Upper lobe of left lung (tissue), 6 donors: ENCODE measurements around the gene HGF. TPM values are rescaled to one million over a fixed set of nuclear protein-coding genes. Genes with fewer than 3 reads are reported as not detected.

Source experiments
- ATAC-seq, 2 donors: fragments of 200-7000 bp; cut with Tn5 transposase; one replicate each; pipeline ENCODE4 v1.9.1; 2022; ENCODE audit warnings: mild to moderate bottlenecking in 2 of 2, moderate library complexity in 2 of 2; ENCODE audit not compliant: low FRiP score in 2 of 2
- DNase-seq, 2 donors: peaks; one replicate each; pipeline ENCODE4 v3.0.0-alpha.2; 2019 to 2020
- H3K27ac ChIP-seq, 4 donors: fragments of 200-600 bp; sonication (generic); one replicate each; pipeline ENCODE4 v1.5.1; 2016 to 2019
- H3K27me3 ChIP-seq, 4 donors: fragments of 200-600 bp; sonication (generic); one replicate each; pipeline ENCODE4 v1.5.1; 2017 to 2019
- H3K36me3 ChIP-seq, 4 donors: fragments of 200-600 bp; sonication (generic); one replicate each; pipeline ENCODE4 v1.5.1; 2016 to 2019
- H3K4me1 ChIP-seq, 4 donors: fragments of 200-600 bp; sonication (generic); one replicate each; pipeline ENCODE4 v1.5.1; 2018 to 2019
- H3K4me3 ChIP-seq, 4 donors: fragments of 200-600 bp; sonication (generic); one replicate each; pipeline ENCODE4 v1.5.1; 2017 to 2019; ENCODE audit warnings: mild to moderate bottlenecking in 2 of 4, moderate library complexity in 1 of 4
- H3K9me3 ChIP-seq, 4 donors: fragments of 200-600 bp; sonication (generic); one replicate each; pipeline ENCODE4 v1.5.1; 2018 to 2019
- EP300 ChIP-seq, 4 donors: sonication (generic); formaldehyde crosslinking; IDR thresholded peaks; one replicate each; pipeline ENCODE4 v1.5.1; 2017; ENCODE audit warnings: antibody characterized with exemption in 4 of 4, control low read depth in 2 of 4
- POLR2A ChIP-seq, 4 donors: fragments of 450-650 bp; IDR thresholded peaks; one replicate each; pipeline ENCODE4 v1.5.1; 2016 to 2017; ENCODE audit warnings: antibody characterized with exemption in 4 of 4, mild to moderate bottlenecking in 2 of 4
- POLR2AphosphoS5 ChIP-seq, 2 donors: sonication (generic); formaldehyde crosslinking; IDR thresholded peaks; one replicate each; pipeline ENCODE4 v1.5.1; 2017; ENCODE audit warnings: antibody characterized with exemption in 2 of 2
- WGBS, 2 donors: methylation state at CpG; one replicate each; pipeline ENCODE4 v1.1.5; 2017 to 2018; 5-methylcytosine and 5-hydroxymethylcytosine counted together
- total RNA-seq, 6 donors: library from RNA; depleted of rRNA in 4 of 6; stranded (reverse); fragments of >200 nt in 4 of 6; gene quantifications; one replicate each; pipeline versions ENCODE4 v1.1.0 to v1.2.1, GENCODE V29; 2016 to 2021
- TF ChIP-seq, protein P1 (sequence below), 6 experiments: fragments of 450-650 bp in 4 of 6; fragments of 200-600 bp in 2 of 6; sonication (generic) in 2 of 6; IDR thresholded peaks; one replicate each; pipeline ENCODE4 v1.5.1; 2016 to 2019; ENCODE audit warnings: antibody characterized with exemption in 6 of 6
- donor health status: DM: no; HTN: no; CAD: no; lungs with moderate emphysema.
- donor health status: DM: no; HTN: yes; CAD: no; lungs with severe emphysema.

Gene HGF
- total RNA-seq, 6 donors from 2014 or later: 8.2 to 23.1 (median 8.9) TPM

- no peaks in the 10 kb centered on the region for H3K4me1 ChIP-seq
- no peaks in the 10 kb centered on the region for H3K36me3 ChIP-seq
- no peaks in the 10 kb centered on the region for H3K27me3 ChIP-seq
- no peak for TF ChIP-seq EP300 (IDR thresholded peaks at IDR 0.05)
- TF ChIP-seq, protein P1, sequence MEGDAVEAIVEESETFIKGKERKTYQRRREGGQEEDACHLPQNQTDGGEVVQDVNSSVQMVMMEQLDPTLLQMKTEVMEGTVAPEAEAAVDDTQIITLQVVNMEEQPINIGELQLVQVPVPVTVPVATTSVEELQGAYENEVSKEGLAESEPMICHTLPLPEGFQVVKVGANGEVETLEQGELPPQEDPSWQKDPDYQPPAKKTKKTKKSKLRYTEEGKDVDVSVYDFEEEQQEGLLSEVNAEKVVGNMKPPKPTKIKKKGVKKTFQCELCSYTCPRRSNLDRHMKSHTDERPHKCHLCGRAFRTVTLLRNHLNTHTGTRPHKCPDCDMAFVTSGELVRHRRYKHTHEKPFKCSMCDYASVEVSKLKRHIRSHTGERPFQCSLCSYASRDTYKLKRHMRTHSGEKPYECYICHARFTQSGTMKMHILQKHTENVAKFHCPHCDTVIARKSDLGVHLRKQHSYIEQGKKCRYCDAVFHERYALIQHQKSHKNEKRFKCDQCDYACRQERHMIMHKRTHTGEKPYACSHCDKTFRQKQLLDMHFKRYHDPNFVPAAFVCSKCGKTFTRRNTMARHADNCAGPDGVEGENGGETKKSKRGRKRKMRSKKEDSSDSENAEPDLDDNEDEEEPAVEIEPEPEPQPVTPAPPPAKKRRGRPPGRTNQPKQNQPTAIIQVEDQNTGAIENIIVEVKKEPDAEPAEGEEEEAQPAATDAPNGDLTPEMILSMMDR (IDR thresholded peaks at IDR 0.05): no peak
- no peak for TF ChIP-seq POLR2A (IDR thresholded peaks at IDR 0.05)
- TF ChIP-seq POLR2AphosphoS5 (IDR thresholded peaks at IDR 0.05): no peak
- no peak overlapping the region for H3K27ac ChIP-seq
- 60 to 68% methylated on average over 3 of the region's 3 CpGs for WGBS, 2 donors
- DNase-seq (no peak), ATAC-seq (no peak)
- H3K9me3 ChIP-seq: no peaks in the 10 kb centered on the region
- no peak overlapping the region for H3K4me3 ChIP-seq
Measured at GRCh38 chr7:81694711-81695110, 75.1 kb downstream of the HGF start.

DNA sequence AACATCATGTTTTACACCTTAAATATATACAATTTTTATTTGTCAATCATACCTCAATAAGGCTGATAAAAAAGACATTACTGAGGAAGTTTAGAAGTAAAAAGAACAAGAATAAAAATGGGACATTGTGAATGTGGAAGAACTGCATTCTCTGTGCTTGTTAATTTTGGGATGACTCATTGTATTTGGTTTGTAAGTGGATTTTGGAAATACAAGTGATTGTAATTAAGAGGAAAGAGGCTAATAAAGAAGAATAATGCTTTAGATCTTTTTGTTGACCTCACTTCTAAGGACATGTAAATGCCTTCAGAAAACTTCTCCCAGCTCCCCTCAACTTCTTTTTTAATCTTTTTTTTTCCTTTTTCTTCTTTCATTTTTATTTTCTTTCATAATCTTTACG, 76.0 kb downstream of the HGF start:
- WGBS, 2 donors: 85% methylated on average over 1 of the region's 1 CpG
- no peaks in the 10 kb centered on the region for H3K36me3 ChIP-seq
- no peak for ATAC-seq
- no peak overlapping the region for H3K4me3 ChIP-seq
- H3K9me3 ChIP-seq: no peaks in the 10 kb centered on the region
- no peaks in the 10 kb centered on the region for H3K4me1 ChIP-seq
- TF ChIP-seq EP300 (IDR thresholded peaks at IDR 0.05) (no peak), POLR2AphosphoS5 (IDR thresholded peaks at IDR 0.05) (no peak), POLR2A (IDR thresholded peaks at IDR 0.05) (no peak)
- TF ChIP-seq, protein P1 (IDR thresholded peaks at IDR 0.05): no peak
- H3K27me3 ChIP-seq: no peaks in the 10 kb centered on the region
- no peak for DNase-seq
- no peak overlapping the region for H3K27ac ChIP-seq

- WGBS, 2 donors: 77 to 88% methylated on average over 2 of the region's 2 CpGs
- Histone ChIP-seq H3K27me3 (no peaks in the 10 kb centered on the region), H3K4me3 (no peak overlapping the region), H3K27ac (no peak overlapping the region), H3K9me3 (no peaks in the 10 kb centered on the region), H3K36me3 (no peaks in the 10 kb centered on the region), H3K4me1 (no peaks in the 10 kb centered on the region)
- DNase-seq: no peak
- TF ChIP-seq POLR2A (IDR thresholded peaks at IDR 0.05) (no peak), POLR2AphosphoS5 (IDR thresholded peaks at IDR 0.05) (no peak)
- ATAC-seq: no peak
Measured at GRCh38 chr7:81693080-81693479, 76.8 kb downstream of the HGF start.

DNA sequence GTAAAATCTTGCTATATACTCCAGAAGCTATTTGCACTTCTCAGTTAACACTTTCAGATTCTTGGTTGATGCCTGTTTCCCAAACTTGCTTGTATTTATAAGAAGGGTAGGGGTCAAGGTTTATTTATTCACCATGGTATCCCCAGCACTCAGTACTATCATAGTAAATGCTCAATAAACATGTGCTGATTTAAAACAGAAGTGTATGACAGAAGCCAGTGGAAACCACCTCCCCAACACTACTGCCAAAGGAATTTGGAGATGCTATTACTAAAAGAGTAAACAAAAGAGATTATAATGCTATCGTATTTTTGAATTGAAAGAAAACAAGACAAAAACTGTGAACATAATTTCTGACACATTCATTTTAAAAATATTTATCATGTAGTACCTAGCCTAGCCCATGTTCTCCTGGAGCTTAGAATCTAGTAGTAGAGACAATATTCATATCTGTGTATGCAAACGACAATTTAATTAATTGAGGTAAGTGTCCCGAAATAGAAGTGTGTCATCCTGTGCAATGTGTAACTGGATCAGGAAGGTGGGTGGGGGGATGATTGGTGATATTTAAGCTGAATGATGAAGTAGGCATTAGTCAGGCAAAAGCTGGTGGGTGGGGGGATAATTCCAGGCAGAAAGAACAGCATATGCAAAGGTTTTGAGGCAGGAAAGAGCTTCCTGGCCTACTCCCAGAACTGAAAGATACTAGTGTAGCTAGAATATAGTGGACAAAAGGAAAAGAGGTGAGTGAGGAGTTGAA, 77.5 kb downstream of the HGF start:
- 76 to 81% methylated on average over 3 of the region's 3 CpGs for WGBS, 2 donors
- DNase-seq (no peak), ATAC-seq (no peak)
- no peak overlapping the region for H3K27ac ChIP-seq
- no peaks in the 10 kb centered on the region for H3K27me3 ChIP-seq
- TF ChIP-seq POLR2A (IDR thresholded peaks at IDR 0.05): no peak
- no peak for TF ChIP-seq POLR2AphosphoS5 (IDR thresholded peaks at IDR 0.05)
- TF ChIP-seq EP300 (IDR thresholded peaks at IDR 0.05): no peak
- TF ChIP-seq, protein P1 (IDR thresholded peaks at IDR 0.05): no peak
- no peaks in the 10 kb centered on the region for H3K4me1 ChIP-seq
- H3K4me3 ChIP-seq: no peak overlapping the region
- no peaks in the 10 kb centered on the region for H3K36me3 ChIP-seq
- H3K9me3 ChIP-seq: no peaks in the 10 kb centered on the region

DNA sequence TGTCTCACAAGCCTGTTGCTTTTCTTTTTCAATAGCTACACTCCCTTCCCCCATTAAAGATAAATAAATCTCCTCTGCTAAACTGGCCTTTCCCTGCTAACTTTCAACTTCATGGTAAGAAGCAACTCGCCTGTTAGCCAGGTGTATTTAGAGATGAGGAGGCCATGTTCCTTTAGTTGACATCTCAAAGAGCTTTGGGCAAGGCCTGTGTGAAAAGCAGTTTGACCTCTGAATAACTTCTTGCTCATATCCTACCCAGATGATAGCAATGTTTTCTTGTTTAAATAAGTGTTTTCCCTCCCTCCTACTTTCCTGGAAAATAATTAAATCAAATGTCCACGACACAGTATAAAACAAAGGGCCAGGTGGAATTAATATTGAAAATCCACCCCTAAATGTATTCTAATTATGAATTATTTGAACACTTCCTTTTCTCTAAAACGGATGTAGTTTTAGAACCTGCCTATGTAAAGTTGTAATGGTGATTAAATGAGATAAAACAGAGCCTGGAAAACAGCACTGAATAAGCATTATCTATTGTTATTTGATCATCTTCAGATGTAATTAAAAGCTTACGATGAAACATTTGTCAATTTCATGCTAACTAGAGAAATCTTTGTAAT, 78.5 kb downstream of the HGF start:
- Histone ChIP-seq H3K27me3 (no peaks in the 10 kb centered on the region), H3K4me1 (no peaks in the 10 kb centered on the region), H3K27ac (no peak overlapping the region), H3K9me3 (no peaks in the 10 kb centered on the region), H3K4me3 (no peak overlapping the region), H3K36me3 (no peaks in the 10 kb centered on the region)
- TF ChIP-seq POLR2A (IDR thresholded peaks at IDR 0.05) (no peak), POLR2AphosphoS5 (IDR thresholded peaks at IDR 0.05) (no peak), EP300 (IDR thresholded peaks at IDR 0.05) (no peak)
- TF ChIP-seq, protein P1 (IDR thresholded peaks at IDR 0.05): no peak
- DNase-seq: no peak
- 75 to 77% methylated on average over 4 of the region's 4 CpGs for WGBS, 2 donors
- no peak for ATAC-seq
